Hepatocyte (in vitro differentiated cells): ENCODE results near the gene SHROOM1. TPM values are rescaled to one million over a fixed set of nuclear protein-coding genes. Genes with fewer than 3 reads are reported as not detected.

Experiments used
- DNase-seq: peaks from one replicate; pipeline ENCODE4 v3.0.0-alpha.2; 2016; ENCODE audit warnings: low spot score
- H2AFZ ChIP-seq: fragments of 200-600 bp; sonication (generic); 2 replicates; pipeline ENCODE4 v1.6.0; 2016; ENCODE audit warnings: antibody characterized with exemption, mild to moderate bottlenecking
- H3K27ac ChIP-seq: fragments of 200-600 bp; sonication (generic); 2 replicates; pipeline ENCODE4 v1.5.1; 2016; ENCODE audit warnings: mild to moderate bottlenecking
- H3K27me3 ChIP-seq: fragments of 200-600 bp; sonication (generic); 2 replicates; pipeline ENCODE4 v1.6.1; 2016
- H3K36me3 ChIP-seq: fragments of 200-600 bp; sonication (generic); replicated peaks from 2 replicates; pipeline ENCODE4 v1.5.1; 2016; ENCODE audit warnings: low read depth; ENCODE audit not compliant: insufficient read depth
- H3K4me1 ChIP-seq: fragments of 200-600 bp; sonication (generic); 2 replicates; pipeline ENCODE4 v1.5.1; 2016; ENCODE audit warnings: mild to moderate bottlenecking, moderate library complexity; ENCODE audit not compliant: insufficient read depth
- H3K4me2 ChIP-seq: fragments of 200-600 bp; sonication (generic); 2 replicates; pipeline ENCODE4 v1.6.0; 2016
- H3K4me3 ChIP-seq: fragments of 200-600 bp; sonication (generic); 2 replicates; pipeline ENCODE4 v1.5.1; 2016; ENCODE audit warnings: mild to moderate bottlenecking
- H3K79me2 ChIP-seq: fragments of 200-600 bp; sonication (generic); 2 replicates; pipeline ENCODE4 v1.6.0; 2017; ENCODE audit warnings: mild to moderate bottlenecking
- H3K9me2 ChIP-seq: fragments of 200-600 bp; sonication (generic); replicated peaks from 2 replicates; pipeline ENCODE4 v1.6.0; 2017; ENCODE audit warnings: mild to moderate bottlenecking; ENCODE audit not compliant: insufficient read depth
- H3K9me3 ChIP-seq: fragments of 200-600 bp; sonication (generic); 2 replicates; pipeline ENCODE4 v1.5.1; 2016; ENCODE audit warnings: low read depth, mild to moderate bottlenecking
- H4K20me1 ChIP-seq: fragments of 200-600 bp; sonication (generic); 2 replicates; pipeline ENCODE4 v1.6.0; 2016; ENCODE audit warnings: mild to moderate bottlenecking; ENCODE audit not compliant: insufficient read depth, poor library complexity, severe bottlenecking
- EZH2 ChIP-seq: fragments of 200-600 bp; sonication (generic); IDR thresholded peaks from 2 replicates; pipeline ENCODE4 v1.6.1; 2016; ENCODE audit warnings: antibody characterized with exemption, mild to moderate bottlenecking, borderline replicate concordance
- EZH2phosphoT487 ChIP-seq: fragments of 200-600 bp; sonication (generic); IDR thresholded peaks from one replicate; pipeline ENCODE4 v1.6.1; 2018; ENCODE audit warnings: antibody characterized with exemption, mild to moderate bottlenecking, low read depth, moderate library complexity; ENCODE audit not compliant: unreplicated experiment, severe bottlenecking
- WGBS: methylation state at CpG from one replicate; pipeline ENCODE4 v1.1.6; 2016; ENCODE audit warnings: low lambda C conversion rate; ENCODE audit errors: missing lambda C conversion rate; 5-methylcytosine and 5-hydroxymethylcytosine counted together
- polyA plus RNA-seq: library from polyadenylated mRNA; unstranded; fragments of >200 nt; fragmentation: Nextera tagmentation; extraction: Ambion mirVana; gene quantifications from 2 replicates; pipeline ENCODE4 v1.2.1, GENCODE V29; 2016
- total RNA-seq: library from RNA; depleted of rRNA; stranded (reverse); fragments of >200 nt; gene quantifications from 2 replicates; pipeline ENCODE4 v1.2.3, GENCODE V29; 2014
- TF ChIP-seq, protein P1 (sequence below): fragments of 200-600 bp; sonication (generic); IDR thresholded peaks from 2 replicates; pipeline ENCODE4 v1.5.1; 2016; ENCODE audit warnings: antibody characterized with exemption, mild to moderate bottlenecking; ENCODE audit not compliant: poor library complexity

SHROOM1 gene
- total and polyA plus RNA-seq, 2 experiments from 2014 or later, result 10.0 to 19.2 TPM

- H3K4me2 ChIP-seq, result no peak overlapping the region
- H3K36me3 ChIP-seq, result no peaks in the 10 kb centered on the region
- no peak for DNase-seq
- peaks cover 66% of the 10 kb centered on the region for H3K79me2 ChIP-seq
- H3K27me3 ChIP-seq, result no peaks in the 10 kb centered on the region
- peaks cover 15% of the 10 kb centered on the region for H3K4me1 ChIP-seq
- H2AFZ ChIP-seq, result no peak overlapping the region
- H3K9me3 ChIP-seq, result no peaks in the 10 kb centered on the region
- WGBS, result 88% methylated on average over 3 of the region's 3 CpGs
- TF ChIP-seq, protein P1, sequence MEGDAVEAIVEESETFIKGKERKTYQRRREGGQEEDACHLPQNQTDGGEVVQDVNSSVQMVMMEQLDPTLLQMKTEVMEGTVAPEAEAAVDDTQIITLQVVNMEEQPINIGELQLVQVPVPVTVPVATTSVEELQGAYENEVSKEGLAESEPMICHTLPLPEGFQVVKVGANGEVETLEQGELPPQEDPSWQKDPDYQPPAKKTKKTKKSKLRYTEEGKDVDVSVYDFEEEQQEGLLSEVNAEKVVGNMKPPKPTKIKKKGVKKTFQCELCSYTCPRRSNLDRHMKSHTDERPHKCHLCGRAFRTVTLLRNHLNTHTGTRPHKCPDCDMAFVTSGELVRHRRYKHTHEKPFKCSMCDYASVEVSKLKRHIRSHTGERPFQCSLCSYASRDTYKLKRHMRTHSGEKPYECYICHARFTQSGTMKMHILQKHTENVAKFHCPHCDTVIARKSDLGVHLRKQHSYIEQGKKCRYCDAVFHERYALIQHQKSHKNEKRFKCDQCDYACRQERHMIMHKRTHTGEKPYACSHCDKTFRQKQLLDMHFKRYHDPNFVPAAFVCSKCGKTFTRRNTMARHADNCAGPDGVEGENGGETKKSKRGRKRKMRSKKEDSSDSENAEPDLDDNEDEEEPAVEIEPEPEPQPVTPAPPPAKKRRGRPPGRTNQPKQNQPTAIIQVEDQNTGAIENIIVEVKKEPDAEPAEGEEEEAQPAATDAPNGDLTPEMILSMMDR, result no peak
- TF ChIP-seq EZH2 (no peak), EZH2phosphoT487 (no peak)
- H3K4me3 ChIP-seq, result no peak overlapping the region
- no peak overlapping the region for H3K27ac ChIP-seq
- peaks cover 9% of the 10 kb centered on the region for H4K20me1 ChIP-seq
- no peaks in the 10 kb centered on the region for H3K9me2 ChIP-seq
Measured at GRCh38 chr5:132774406-132774805, 56.0 kb downstream of the SHROOM1 start.

GRCh38 chr5:132773601-132774355 lies 56.7 kb downstream of the SHROOM1 start:
- Histone ChIP-seq H3K79me2 (peaks cover 73% of the 10 kb centered on the region), H3K4me2 (no peak overlapping the region), H3K4me1 (peaks cover 15% of the 10 kb centered on the region), H4K20me1 (peaks cover 9% of the 10 kb centered on the region), H2AFZ (no peak overlapping the region), H3K27me3 (no peaks in the 10 kb centered on the region), H3K27ac (no peak overlapping the region), H3K36me3 (no peaks in the 10 kb centered on the region), H3K4me3 (no peak overlapping the region), H3K9me2 (no peaks in the 10 kb centered on the region), H3K9me3 (no peaks in the 10 kb centered on the region)
- DNase-seq, result no peak
- WGBS, result 83% methylated on average over 12 of the region's 12 CpGs
- no peak for TF ChIP-seq EZH2
- no peak for TF ChIP-seq EZH2phosphoT487
- TF ChIP-seq, protein P1, result no peak

GRCh38 chr5:132773114-132773513 lies 57.3 kb downstream of the SHROOM1 start:
- H3K4me1 ChIP-seq, result peaks cover 15% of the 10 kb centered on the region
- 94% methylated on average over 5 of the region's 5 CpGs for WGBS
- H3K27ac ChIP-seq, result no peak overlapping the region
- H3K79me2 ChIP-seq, result peaks cover 79% of the 10 kb centered on the region
- no peak overlapping the region for H3K4me3 ChIP-seq
- TF ChIP-seq EZH2phosphoT487, result no peak
- TF ChIP-seq, protein P1, result no peak
- no peak for TF ChIP-seq EZH2
- no peaks in the 10 kb centered on the region for H3K27me3 ChIP-seq
- no peak overlapping the region for H2AFZ ChIP-seq
- H3K36me3 ChIP-seq, result no peaks in the 10 kb centered on the region
- no peaks in the 10 kb centered on the region for H3K9me2 ChIP-seq
- peaks cover 9% of the 10 kb centered on the region for H4K20me1 ChIP-seq
- H3K9me3 ChIP-seq, result no peaks in the 10 kb centered on the region
- DNase-seq, result no peak
- H3K4me2 ChIP-seq, result no peak overlapping the region
